Stomach (tissue), 4 donors: ENCODE results near the gene VDAC1.

ENCODE experiments used
- EP300 ChIP-seq: sonication (generic); formaldehyde crosslinking; IDR thresholded peaks from one replicate; pipeline ENCODE4 v1.6.1; 2017; ENCODE audit warnings: antibody characterized with exemption
- POLR2A ChIP-seq, 4 donors: fragments of 450-650 bp; IDR thresholded peaks; one replicate each; pipeline ENCODE4 v1.6.1; 2016; ENCODE audit warnings: antibody characterized with exemption in 4 of 4, control low read depth in 2 of 4, mild to moderate bottlenecking in 1 of 4, moderate library complexity in 1 of 4
- POLR2AphosphoS5 ChIP-seq, 3 donors: sonication (generic); formaldehyde crosslinking; IDR thresholded peaks; one replicate each; pipeline ENCODE4 v1.6.1; 2016; ENCODE audit warnings: antibody characterized with exemption in 3 of 3
- TF ChIP-seq, protein P1 (sequence below), 7 experiments: fragments of 450-650 bp in 4 of 7; fragments of 200-600 bp in 3 of 7; sonication (generic) in 3 of 7; IDR thresholded peaks; one replicate each; pipeline ENCODE4 v1.5.1; 2016 to 2019; ENCODE audit warnings: antibody characterized with exemption in 7 of 7, control low read depth in 2 of 7, mild to moderate bottlenecking in 1 of 7

DNA sequence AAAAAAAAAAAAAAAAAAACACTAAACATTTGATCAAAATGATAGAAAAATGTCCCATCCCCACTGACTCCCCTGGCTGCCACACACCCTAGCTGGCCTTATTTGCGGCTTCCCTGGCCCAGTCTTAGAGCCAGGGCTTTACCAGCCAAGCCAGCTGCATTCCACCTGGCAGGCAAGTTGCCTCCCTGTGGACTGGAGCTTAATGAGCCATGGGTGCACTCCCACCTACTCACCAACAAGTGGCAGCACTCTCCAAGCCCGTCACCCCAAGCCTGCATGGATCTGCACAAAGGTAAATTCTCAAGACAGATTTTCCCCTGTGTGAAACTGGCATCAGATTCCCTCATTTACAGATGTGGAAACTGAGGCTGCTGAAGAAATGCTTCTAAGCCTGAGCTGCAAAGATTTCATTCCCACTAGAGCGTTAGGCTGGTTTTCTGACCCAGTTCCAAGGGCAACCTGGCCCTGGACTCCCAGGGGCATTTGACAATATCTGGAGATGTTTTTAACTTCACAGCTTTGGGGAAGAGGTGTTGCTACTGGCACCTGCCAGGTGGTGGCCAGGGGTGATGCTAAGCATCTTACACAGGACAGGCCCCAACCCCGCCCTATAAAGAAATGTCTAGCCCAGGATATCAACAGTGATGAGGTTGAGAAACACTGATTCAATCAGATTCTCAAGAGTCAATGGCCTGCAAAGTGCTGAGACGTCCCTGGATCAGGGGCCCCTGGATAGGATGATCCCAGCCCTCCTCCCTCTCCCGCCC, 21.9 kb upstream of the VDAC1 start:
- TF ChIP-seq, protein P1, sequence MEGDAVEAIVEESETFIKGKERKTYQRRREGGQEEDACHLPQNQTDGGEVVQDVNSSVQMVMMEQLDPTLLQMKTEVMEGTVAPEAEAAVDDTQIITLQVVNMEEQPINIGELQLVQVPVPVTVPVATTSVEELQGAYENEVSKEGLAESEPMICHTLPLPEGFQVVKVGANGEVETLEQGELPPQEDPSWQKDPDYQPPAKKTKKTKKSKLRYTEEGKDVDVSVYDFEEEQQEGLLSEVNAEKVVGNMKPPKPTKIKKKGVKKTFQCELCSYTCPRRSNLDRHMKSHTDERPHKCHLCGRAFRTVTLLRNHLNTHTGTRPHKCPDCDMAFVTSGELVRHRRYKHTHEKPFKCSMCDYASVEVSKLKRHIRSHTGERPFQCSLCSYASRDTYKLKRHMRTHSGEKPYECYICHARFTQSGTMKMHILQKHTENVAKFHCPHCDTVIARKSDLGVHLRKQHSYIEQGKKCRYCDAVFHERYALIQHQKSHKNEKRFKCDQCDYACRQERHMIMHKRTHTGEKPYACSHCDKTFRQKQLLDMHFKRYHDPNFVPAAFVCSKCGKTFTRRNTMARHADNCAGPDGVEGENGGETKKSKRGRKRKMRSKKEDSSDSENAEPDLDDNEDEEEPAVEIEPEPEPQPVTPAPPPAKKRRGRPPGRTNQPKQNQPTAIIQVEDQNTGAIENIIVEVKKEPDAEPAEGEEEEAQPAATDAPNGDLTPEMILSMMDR (IDR thresholded peaks at IDR 0.05) = peak in 5 of 7 experiments; percentile 30 to 71 (median 52)
- peak in 1 of 3 donors; percentile 46 for TF ChIP-seq POLR2AphosphoS5 (IDR thresholded peaks at IDR 0.05)
- no peak for TF ChIP-seq POLR2A (IDR thresholded peaks at IDR 0.05)
- TF ChIP-seq EP300 = no peak
